ENCODE results near the gene NYNRIN. TPM values are rescaled to one million over a fixed set of nuclear protein-coding genes. Genes with fewer than 3 reads are reported as not detected.
"Not testable (repeated sequence)": the region's sequence is repeated elsewhere in the genome, so short reads cannot be mapped to it uniquely, and the experiment has no call there.

NYNRIN gene
- polyA plus RNA-seq (2012; ENCODE audit: low read depth, missing spikeins): 0.03 TPM

GRCh38 chr14:24398653-24399446 lies at the start of gene NYNRIN:
TSS of gene NYNRIN (plus strand) at chr14:24399003. CDS start at chr14:24399247, 244 bp downstream.
- TF ChIP-seq POLR2AphosphoS5 (IDR thresholded peaks at IDR 0.05; ENCODE audit: low read depth, low read length) (no peak), TAF1 (IDR thresholded peaks at IDR 0.05; ENCODE audit: low read depth, low read length) (no peak), POLR2A (IDR thresholded peaks at IDR 0.05; ENCODE audit: low read depth, low read length) (no peak), SPI1 (IDR thresholded peaks at IDR 0.05; ENCODE audit: low read depth, low read length) (no peak), POU2F2 (IDR thresholded peaks at IDR 0.05; ENCODE audit: low read depth, low read length) (no peak), PAX5 (IDR thresholded peaks at IDR 0.05; ENCODE audit: insufficient read depth, low read length, severe bottlenecking) (no peak)
- FAIRE-seq (no peak), DNase-seq (ENCODE audit: insufficient read length, low spot score) (no peak)

- FAIRE-seq: no peak
- DNase-seq (ENCODE audit: insufficient read length, low spot score): no peak
- TF ChIP-seq POU2F2 (IDR thresholded peaks at IDR 0.05; ENCODE audit: low read depth, low read length): no peak
- TF ChIP-seq PAX5 (IDR thresholded peaks at IDR 0.05; ENCODE audit: insufficient read depth, low read length, severe bottlenecking): no peak
- TF ChIP-seq POLR2AphosphoS5 (IDR thresholded peaks at IDR 0.05; ENCODE audit: low read depth, low read length): no peak
- TF ChIP-seq SPI1 (IDR thresholded peaks at IDR 0.05; ENCODE audit: low read depth, low read length): no peak
- TF ChIP-seq TAF1 (IDR thresholded peaks at IDR 0.05; ENCODE audit: low read depth, low read length): no peak
- no peak for TF ChIP-seq POLR2A (IDR thresholded peaks at IDR 0.05; ENCODE audit: low read depth, low read length)
Observed at GRCh38 chr14:24349742-24350141, 49.1 kb upstream of the NYNRIN start.

- DNase-seq (ENCODE audit: insufficient read length, low spot score) (no peak), FAIRE-seq (no peak)
- no peak for TF ChIP-seq SPI1 (IDR thresholded peaks at IDR 0.05; ENCODE audit: low read depth, low read length)
- TF ChIP-seq TAF1 (IDR thresholded peaks at IDR 0.05; ENCODE audit: low read depth, low read length): no peak
- no peak for TF ChIP-seq POLR2AphosphoS5 (IDR thresholded peaks at IDR 0.05; ENCODE audit: low read depth, low read length)
- TF ChIP-seq POU2F2 (IDR thresholded peaks at IDR 0.05; ENCODE audit: low read depth, low read length): no peak
- TF ChIP-seq PAX5 (IDR thresholded peaks at IDR 0.05; ENCODE audit: insufficient read depth, low read length, severe bottlenecking): no peak
- TF ChIP-seq POLR2A (IDR thresholded peaks at IDR 0.05; ENCODE audit: low read depth, low read length): no peak
Observed at GRCh38 chr14:24351517-24351916, 47.3 kb upstream of the NYNRIN start.

GRCh38 chr14:24353559-24354481 lies 45.0 kb upstream of the NYNRIN start:
- TF ChIP-seq PAX5 (IDR thresholded peaks at IDR 0.05; ENCODE audit: insufficient read depth, low read length, severe bottlenecking): no peak
- TF ChIP-seq POLR2A (IDR thresholded peaks at IDR 0.05; ENCODE audit: low read depth, low read length): no peak
- no peak for TF ChIP-seq TAF1 (IDR thresholded peaks at IDR 0.05; ENCODE audit: low read depth, low read length)
- no peak for TF ChIP-seq SPI1 (IDR thresholded peaks at IDR 0.05; ENCODE audit: low read depth, low read length)
- TF ChIP-seq POU2F2 (IDR thresholded peaks at IDR 0.05; ENCODE audit: low read depth, low read length): no peak
- no peak for TF ChIP-seq POLR2AphosphoS5 (IDR thresholded peaks at IDR 0.05; ENCODE audit: low read depth, low read length)

GRCh38 chr14:24354482-24354825 lies 44.3 kb upstream of the NYNRIN start:
- DNase-seq (ENCODE audit: insufficient read length, low spot score); FAIRE-seq: not testable (repeated sequence)

More at GRCh38 chr14:24353559-24354481, 45.0 kb upstream of the NYNRIN start:
- FAIRE-seq (no peak), DNase-seq (ENCODE audit: insufficient read length, low spot score) (no peak)

- TF ChIP-seq POU2F2 (IDR thresholded peaks at IDR 0.05; ENCODE audit: low read depth, low read length): no peak
- TF ChIP-seq POLR2A (IDR thresholded peaks at IDR 0.05; ENCODE audit: low read depth, low read length): no peak
- TF ChIP-seq SPI1 (IDR thresholded peaks at IDR 0.05; ENCODE audit: low read depth, low read length): no peak
- no peak for TF ChIP-seq TAF1 (IDR thresholded peaks at IDR 0.05; ENCODE audit: low read depth, low read length)
- no peak for TF ChIP-seq PAX5 (IDR thresholded peaks at IDR 0.05; ENCODE audit: insufficient read depth, low read length, severe bottlenecking)
- no peak for TF ChIP-seq POLR2AphosphoS5 (IDR thresholded peaks at IDR 0.05; ENCODE audit: low read depth, low read length)
- DNase-seq (ENCODE audit: insufficient read length, low spot score) (no peak), FAIRE-seq (no peak)
Observed at GRCh38 chr14:24355009-24355408, 43.8 kb upstream of the NYNRIN start.

GRCh38 chr14:24356208-24356607 lies 42.6 kb upstream of the NYNRIN start:
- FAIRE-seq (no peak), DNase-seq (ENCODE audit: insufficient read length, low spot score) (no peak)
- TF ChIP-seq PAX5 (IDR thresholded peaks at IDR 0.05; ENCODE audit: insufficient read depth, low read length, severe bottlenecking): no peak

- no peak for DNase-seq (ENCODE audit: insufficient read length, low spot score)
- FAIRE-seq: no peak
- TF ChIP-seq POLR2A (IDR thresholded peaks at IDR 0.05; ENCODE audit: low read depth, low read length): no peak
- TF ChIP-seq POU2F2 (IDR thresholded peaks at IDR 0.05; ENCODE audit: low read depth, low read length): no peak
- TF ChIP-seq PAX5 (IDR thresholded peaks at IDR 0.05; ENCODE audit: insufficient read depth, low read length, severe bottlenecking): no peak
- no peak for TF ChIP-seq TAF1 (IDR thresholded peaks at IDR 0.05; ENCODE audit: low read depth, low read length)
Observed at GRCh38 chr14:24360281-24360680, 38.5 kb upstream of the NYNRIN start.

- no peak for FAIRE-seq
- TF ChIP-seq POLR2A (IDR thresholded peaks at IDR 0.05; ENCODE audit: low read depth, low read length) (no peak), TAF1 (IDR thresholded peaks at IDR 0.05; ENCODE audit: low read depth, low read length) (no peak), POLR2AphosphoS5 (IDR thresholded peaks at IDR 0.05; ENCODE audit: low read depth, low read length) (no peak), SPI1 (IDR thresholded peaks at IDR 0.05; ENCODE audit: low read depth, low read length) (no peak), POU2F2 (IDR thresholded peaks at IDR 0.05; ENCODE audit: low read depth, low read length) (no peak), PAX5 (IDR thresholded peaks at IDR 0.05; ENCODE audit: insufficient read depth, low read length, severe bottlenecking) (no peak)
- no peak for DNase-seq (ENCODE audit: insufficient read length, low spot score)
Observed at GRCh38 chr14:24361326-24361725, 37.5 kb upstream of the NYNRIN start.

All from GM12891 (cell line).